Activated CD4-positive, alpha-beta T cell treated with anti-CD3 and anti-CD28 coated beads, Interleukin-2, amount 50 U/mL, for 1 hour (primary cell): ENCODE results near the gene KCNQ2.
"Not testable (repeated sequence)": the region's sequence is repeated elsewhere in the genome, so short reads cannot be mapped to it uniquely, and the experiment has no call there.

ENCODE experiments used
- DNase-seq: peaks from one replicate; pipeline ENCODE4 v3.0.0-alpha.2; 2020

Gene KCNQ2

GRCh38 chr20:63488315-63489251, 16.1 kb upstream of the KCNQ2 start:
- DNase-seq: no peak

DNA sequence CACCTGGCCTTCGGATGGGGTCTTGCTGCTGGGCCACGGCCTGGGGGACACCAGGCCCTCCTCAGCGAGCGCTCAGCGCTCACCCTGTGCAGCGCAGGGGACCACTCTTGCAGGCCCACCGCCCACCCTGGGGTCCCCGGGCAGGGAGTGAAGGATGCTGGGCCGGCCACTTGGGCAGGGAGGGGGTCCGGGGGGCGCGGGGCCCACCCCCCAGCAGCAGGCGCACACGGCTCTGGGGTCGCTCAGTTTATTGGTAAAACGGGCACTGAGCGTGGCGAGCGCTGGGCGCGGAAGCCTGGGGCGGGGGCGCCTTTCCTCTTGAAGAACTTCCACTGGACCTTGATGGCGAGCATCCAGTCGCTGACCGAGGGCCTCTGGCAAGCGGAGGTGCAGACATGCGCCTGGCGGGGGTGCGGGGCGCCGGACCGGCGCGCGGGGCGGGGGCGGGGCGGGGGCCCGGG, 15.4 kb upstream of the KCNQ2 start:
- no peak for DNase-seq

- no peak for DNase-seq
Observed at GRCh38 chr20:63487116-63487764, 14.8 kb upstream of the KCNQ2 start.

GRCh38 chr20:63486300-63486855, 13.9 kb upstream of the KCNQ2 start:
- no peak for DNase-seq

GRCh38 chr20:63484651-63485403, 12.4 kb upstream of the KCNQ2 start:
- no peak for DNase-seq

DNA sequence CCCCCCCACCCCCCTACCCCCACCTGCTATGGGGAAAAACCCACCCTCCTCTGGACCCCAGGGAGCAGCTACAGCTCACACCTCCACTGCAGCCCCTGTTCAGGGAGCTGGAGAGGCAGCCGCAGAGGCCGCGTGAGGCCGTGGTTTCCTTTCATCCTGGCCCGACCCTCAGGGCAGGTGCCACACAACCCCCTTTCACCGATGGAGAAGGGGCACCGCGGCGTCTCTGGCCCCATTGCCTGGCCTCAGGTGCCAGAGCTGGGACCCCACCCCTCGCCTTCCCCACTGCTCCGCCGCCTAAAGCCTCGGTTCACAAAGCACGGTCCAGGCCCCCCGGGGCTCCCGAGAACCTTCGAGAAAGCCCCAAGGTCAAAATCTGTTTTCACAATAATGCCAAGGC, 11.8 kb upstream of the KCNQ2 start:
- no peak for DNase-seq

GRCh38 chr20:63483834-63484233, 11.4 kb upstream of the KCNQ2 start:
- no peak for DNase-seq

DNA sequence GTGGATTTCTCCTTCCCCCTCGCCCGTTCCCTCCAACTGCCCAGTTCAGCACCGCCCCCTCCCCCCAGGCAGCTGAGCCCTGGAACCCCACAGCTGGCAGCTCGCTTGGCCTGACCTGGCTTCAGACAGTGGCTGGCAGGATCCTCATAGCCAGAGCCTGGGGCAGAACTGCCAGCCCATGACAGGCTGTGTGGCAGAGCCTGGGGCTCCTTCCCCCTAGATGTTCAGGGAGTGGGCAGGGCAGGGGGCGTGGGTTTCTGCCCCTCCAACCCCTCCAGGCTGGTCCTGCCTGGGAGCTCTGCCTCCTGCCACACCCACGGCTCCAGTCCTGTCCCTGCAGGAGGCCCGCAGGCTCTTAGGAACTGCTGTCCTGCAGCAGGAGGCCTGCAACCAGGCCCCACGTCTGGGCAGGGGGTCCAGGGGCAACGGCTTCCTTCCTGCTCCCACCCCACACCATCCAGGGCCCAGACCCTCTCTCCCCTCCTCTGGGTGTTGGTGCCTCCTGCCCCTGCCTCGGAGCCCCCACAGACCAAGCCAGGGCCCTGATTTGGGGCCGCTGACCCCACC, 9.6 kb upstream of the KCNQ2 start:
- DNase-seq: no peak

DNA sequence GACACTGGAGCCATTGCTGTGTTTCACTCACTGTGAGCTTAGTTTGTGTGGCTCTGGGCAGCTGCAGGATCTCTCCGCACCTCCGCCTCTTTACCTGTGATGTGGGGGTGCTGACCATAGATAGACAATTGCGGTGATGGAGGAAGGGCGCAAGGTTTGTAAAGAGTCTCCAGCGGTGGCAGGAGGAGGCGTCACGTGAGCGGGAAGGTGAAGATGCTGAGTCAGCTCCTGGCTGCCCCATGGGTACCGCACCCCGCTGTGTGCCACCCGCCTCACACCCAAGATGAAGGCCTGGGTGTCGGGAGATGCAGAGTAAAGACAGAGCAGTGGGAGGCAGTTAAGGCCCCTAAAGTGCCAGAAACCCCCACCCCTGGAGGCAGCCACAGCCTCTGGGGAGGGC, 9.0 kb upstream of the KCNQ2 start:
- DNase-seq: no peak

- not testable (repeated sequence) for DNase-seq
Observed at GRCh38 chr20:63479695-63480419, 7.4 kb upstream of the KCNQ2 start.

DNA sequence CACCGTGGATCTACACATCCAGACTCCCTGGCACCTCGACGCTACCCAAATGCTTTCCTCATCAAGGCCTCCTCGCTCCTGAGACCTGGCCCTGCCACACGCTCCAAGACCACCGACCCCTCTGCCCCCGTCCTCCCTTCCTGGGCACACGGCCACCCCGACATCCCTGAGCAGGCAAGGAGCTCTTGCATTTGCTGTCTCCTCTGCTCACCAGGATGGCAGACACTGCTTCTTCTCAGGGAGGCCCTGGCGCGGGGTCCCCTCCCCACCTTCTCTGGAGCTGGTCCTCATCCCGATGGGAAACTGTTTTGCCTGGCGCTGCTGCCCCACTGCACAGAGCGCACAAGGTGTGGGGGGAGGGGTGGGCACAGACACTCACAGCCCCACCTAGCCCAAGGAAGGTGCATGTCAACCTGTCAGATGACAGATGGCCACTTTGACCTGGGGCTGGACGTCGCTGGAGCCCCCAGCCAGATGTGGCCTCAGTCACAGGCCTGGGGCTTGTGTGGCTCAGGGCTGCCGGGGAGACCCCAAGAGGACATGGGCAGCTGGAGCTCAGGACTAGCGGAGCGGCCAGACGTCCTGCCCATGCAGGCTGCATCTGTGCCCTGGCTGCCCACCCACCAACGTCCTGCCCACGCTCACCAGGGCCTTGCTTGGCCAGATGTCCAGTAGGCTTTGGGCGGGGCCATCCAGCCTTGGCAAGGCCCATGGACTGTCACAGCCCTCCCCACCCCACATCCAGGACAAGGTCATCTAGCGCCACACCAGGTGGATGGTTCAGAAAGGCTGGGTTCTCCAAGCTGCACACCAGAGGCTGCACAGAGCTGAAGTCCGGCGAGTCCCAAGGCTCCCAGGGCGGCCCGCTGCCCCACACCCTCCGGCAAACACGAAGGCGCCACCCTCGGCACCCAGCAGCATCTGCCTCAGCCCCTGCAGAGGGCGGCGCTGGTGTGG, 6.2 kb upstream of the KCNQ2 start:
- no peak for DNase-seq

GRCh38 chr20:63477944-63478343, 5.5 kb upstream of the KCNQ2 start:
- no peak for DNase-seq

GRCh38 chr20:63477061-63477616, 4.7 kb upstream of the KCNQ2 start:
- DNase-seq: no peak

GRCh38 chr20:63475209-63475608, 2.8 kb upstream of the KCNQ2 start:
- DNase-seq: no peak

DNA sequence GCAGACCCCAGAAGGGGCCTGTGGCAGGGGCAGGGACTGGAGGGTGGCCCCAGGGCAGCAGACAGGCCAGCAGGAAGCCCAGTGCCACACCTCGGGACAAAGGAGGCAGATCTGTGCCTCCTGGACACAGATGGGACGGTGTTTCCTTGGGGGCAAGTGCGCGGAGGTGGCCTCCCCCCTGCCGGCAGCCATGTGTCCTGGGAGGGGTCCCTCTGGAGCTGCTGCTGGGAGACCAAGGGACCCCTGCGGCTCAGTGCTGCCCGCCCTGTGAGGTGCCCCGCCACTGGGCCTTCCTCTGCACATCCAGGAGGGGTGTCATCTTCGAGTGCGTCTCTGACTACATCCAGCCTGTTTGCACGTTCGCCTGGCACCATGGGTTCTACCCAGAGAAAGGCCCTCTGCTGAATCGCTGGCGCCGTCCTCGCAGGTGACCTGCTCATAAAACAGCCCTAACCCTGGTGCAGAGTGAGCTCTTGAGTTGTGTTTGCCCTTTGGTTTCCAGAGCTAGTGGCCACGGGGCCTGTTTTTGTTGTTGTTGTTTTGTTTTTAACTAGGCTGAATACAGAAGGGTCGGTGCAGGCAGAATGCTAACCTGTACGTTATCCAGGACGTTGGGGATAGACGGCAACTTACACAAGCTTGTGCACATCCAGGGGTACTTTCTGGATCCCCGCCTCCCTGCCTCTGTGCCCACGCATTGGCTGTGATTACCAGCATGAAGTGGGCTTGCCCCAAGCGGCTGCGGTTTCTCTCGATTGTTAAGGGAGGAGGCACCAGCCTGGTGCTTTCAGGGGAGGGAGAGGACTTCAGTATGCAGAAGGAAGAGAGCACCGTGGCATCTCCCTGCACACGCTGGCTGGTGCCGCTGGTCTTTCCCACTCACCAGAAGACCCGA, 1.3 kb upstream of the KCNQ2 start:
- DNase-seq: no peak

DNA sequence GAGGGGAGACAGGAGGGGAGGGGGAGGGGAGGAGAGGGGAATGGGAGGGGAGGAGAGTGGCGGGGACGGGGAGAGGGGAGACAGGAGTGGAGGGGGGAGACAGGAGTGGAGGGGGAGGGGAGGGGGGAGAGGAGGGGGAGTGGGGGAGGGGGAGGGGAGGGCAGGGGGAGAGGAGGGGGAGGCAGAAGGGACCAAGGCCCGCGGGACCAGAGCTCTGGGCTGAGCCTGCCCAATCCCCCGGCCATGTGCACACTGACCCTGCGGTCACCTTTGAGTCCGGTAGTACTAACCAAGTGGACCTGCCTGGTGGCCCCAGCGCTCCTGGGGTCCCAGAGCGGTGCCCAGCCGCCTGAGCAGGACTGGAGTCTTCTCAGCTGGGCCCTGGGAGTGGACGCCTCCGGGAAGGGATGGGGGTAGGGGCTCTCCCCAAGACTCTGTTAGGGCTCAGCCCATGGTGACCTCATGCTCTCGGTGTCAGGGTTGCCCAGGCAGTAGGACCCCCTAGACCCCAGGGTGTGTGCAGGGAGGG, 471 bp upstream of the KCNQ2 start:
- no peak for DNase-seq

DNA sequence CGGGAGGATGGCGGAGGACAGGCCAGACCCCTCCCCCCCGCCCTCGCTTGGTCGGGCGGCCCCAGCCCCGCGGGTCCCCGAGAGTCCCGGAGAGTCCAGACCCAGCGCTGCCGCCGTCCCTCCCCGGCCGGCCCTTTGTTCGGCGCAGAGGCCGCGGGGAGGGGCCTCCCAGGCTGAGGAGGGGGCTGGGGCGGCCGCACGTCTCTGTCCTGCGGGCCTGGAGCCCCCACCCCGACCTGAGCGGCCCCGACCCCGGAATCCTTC, 806 bp downstream of the KCNQ2 start:
- DNase-seq: no peak

- no peak for DNase-seq
Observed at GRCh38 chr20:63471002-63471716, 1.3 kb downstream of the KCNQ2 start.

DNA sequence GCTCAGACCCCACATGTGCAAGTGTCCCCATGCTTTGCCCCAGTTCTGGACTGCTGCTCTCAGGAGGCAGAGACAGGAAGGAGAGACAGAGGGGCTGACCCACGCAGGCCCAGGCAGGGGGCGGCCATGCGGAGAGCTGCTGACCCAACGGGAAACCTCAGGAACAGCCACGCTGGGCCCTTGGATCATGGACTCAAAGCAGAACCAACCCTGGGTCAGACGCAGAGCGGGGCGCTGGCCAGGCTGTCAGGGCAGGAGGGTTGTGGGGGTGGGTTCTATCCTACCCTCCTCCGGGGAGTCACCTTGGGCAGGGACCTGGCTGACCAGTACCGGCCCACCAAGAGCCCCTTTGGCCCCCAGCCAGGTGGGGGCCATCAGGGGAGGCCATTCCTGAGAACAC, 2.0 kb downstream of the KCNQ2 start:
- DNase-seq: no peak
